Neural crest cell (in vitro differentiated cells): ENCODE data around the gene PCNX3. TPM values are rescaled to one million over a fixed set of nuclear protein-coding genes. Genes with fewer than 3 reads are reported as not detected.

ENCODE experiments used
- DNase-seq: peaks from one replicate; pipeline ENCODE4 v3.0.0; 2021; ENCODE audit warnings: low read depth, mixed read lengths, low spot score
- H3K27ac Mint-ChIP-seq: one replicate; pipeline ENCODE4 v1.8.0; 2021; ENCODE audit warnings: mild to moderate bottlenecking, mixed read lengths; ENCODE audit not compliant: unreplicated experiment
- H3K27me3 Mint-ChIP-seq: 2 replicates; pipeline ENCODE4 v1.8.0; 2021; ENCODE audit warnings: low read depth, mild to moderate bottlenecking, mixed read lengths
- H3K36me3 Mint-ChIP-seq: 2 replicates; pipeline ENCODE4 v1.8.0; 2021; ENCODE audit warnings: low read depth, mild to moderate bottlenecking, mixed read lengths
- H3K4me1 Mint-ChIP-seq: 2 replicates; pipeline ENCODE4 v1.8.0; 2021; ENCODE audit warnings: mixed read lengths
- H3K4me3 Mint-ChIP-seq: one replicate; pipeline ENCODE4 v1.8.0; 2021; ENCODE audit warnings: mild to moderate bottlenecking, mixed read lengths
- H3K9me3 Mint-ChIP-seq: 2 replicates; pipeline ENCODE4 v1.8.0; 2021; ENCODE audit warnings: mixed read lengths
- total RNA-seq: library from RNA; stranded (reverse); gene quantifications from 2 replicates; pipeline ENCODE4 v1.2.1, GENCODE V29; 2021
- TF ChIP-seq, protein P1 (sequence below): fragments of 200-600 bp; sonication (generic); conservative IDR thresholded peaks from 2 replicates; pipeline ENCODE4 v1.5.0; 2021; ENCODE audit warnings: antibody characterized with exemption, mild to moderate bottlenecking

Gene PCNX3
- total RNA-seq, 1 donor from 2014 or later = 58.2 TPM

DNA sequence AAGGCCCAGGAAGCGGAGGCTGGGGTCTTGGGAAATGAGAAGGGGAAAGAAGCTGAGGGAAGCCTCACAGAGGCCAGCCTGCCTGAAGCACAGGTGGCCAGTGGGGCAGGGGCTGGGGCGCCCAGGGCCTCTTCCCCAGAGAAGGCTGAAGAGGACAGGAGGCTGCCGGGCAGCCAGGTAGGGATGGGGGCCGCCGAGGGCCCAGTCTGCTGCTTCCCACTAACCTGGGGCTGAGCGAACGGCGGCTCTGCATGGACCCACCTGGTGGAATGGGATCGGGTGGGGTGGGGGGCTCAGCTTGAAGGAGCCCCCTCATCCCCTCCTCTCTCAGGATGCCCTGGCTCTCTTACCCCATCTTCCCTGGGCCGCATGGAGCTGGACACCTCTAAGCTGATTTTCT, 32.0 kb upstream of the PCNX3 start:
- Mint-ChIP-seq H3K27me3 (peaks cover under 1% of the 10 kb centered on the region), H3K4me1 (peaks cover 28% of the 10 kb centered on the region), H3K9me3 (no peaks in the 10 kb centered on the region), H3K36me3 (no peaks in the 10 kb centered on the region), H3K27ac (no peak overlapping the region), H3K4me3 (peak overlapping the region; percentile 16)
- DNase-seq = no peak
- TF ChIP-seq, protein P1, sequence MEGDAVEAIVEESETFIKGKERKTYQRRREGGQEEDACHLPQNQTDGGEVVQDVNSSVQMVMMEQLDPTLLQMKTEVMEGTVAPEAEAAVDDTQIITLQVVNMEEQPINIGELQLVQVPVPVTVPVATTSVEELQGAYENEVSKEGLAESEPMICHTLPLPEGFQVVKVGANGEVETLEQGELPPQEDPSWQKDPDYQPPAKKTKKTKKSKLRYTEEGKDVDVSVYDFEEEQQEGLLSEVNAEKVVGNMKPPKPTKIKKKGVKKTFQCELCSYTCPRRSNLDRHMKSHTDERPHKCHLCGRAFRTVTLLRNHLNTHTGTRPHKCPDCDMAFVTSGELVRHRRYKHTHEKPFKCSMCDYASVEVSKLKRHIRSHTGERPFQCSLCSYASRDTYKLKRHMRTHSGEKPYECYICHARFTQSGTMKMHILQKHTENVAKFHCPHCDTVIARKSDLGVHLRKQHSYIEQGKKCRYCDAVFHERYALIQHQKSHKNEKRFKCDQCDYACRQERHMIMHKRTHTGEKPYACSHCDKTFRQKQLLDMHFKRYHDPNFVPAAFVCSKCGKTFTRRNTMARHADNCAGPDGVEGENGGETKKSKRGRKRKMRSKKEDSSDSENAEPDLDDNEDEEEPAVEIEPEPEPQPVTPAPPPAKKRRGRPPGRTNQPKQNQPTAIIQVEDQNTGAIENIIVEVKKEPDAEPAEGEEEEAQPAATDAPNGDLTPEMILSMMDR = no peak

DNA sequence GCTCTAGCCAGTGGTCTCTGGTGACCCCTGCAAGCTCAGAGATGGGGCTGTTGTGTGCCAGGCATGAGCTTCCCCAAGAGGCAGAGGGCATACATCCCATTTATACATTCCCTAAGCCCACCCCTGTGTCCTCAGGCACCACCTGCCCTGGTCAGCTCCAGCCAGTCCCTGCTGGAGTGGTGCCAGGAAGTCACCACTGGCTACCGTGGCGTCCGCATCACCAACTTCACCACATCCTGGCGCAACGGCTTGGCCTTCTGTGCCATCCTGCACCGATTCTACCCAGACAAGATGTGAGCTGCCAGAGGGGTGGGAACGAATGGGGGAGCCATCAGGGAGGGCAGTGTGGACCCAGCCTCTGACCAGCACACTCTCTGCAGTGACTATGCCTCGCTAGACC, 31.5 kb upstream of the PCNX3 start:
- Mint-ChIP-seq H3K27ac (no peak overlapping the region), H3K9me3 (no peaks in the 10 kb centered on the region), H3K4me3 (peak overlapping the region; percentile 15), H3K36me3 (no peaks in the 10 kb centered on the region), H3K27me3 (no peaks in the 10 kb centered on the region), H3K4me1 (peaks cover 27% of the 10 kb centered on the region)
- no peak for DNase-seq
- TF ChIP-seq, protein P1 = no peak

DNA sequence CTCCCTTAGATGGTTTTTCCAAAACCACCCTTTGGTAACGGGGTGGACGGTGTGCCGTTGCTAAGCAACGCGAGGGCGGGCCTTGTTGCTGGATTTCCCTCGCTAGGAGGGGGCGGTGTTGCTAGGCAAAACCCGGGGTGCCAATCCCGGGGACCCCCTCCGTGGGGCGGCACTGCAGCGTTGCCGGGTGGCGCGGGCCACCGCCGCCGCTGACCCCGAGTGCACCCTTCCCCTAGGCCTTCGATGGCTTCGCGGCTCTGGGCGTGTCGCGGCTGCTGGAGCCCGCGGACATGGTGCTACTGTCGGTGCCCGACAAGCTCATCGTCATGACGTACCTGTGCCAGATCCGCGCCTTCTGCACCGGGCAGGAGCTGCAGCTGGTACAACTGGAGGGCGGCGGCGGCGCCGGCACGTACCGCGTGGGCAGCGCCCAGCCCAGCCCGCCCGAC, 30.8 kb upstream of the PCNX3 start:
- H3K9me3 Mint-ChIP-seq = no peaks in the 10 kb centered on the region
- TF ChIP-seq, protein P1 = no peak
- no peak overlapping the region for H3K27ac Mint-ChIP-seq
- DNase-seq = no peak
- no peaks in the 10 kb centered on the region for H3K36me3 Mint-ChIP-seq
- H3K4me1 Mint-ChIP-seq = peaks cover 31% of the 10 kb centered on the region
- H3K4me3 Mint-ChIP-seq = peak overlapping the region; percentile 51
- no peaks in the 10 kb centered on the region for H3K27me3 Mint-ChIP-seq

DNA sequence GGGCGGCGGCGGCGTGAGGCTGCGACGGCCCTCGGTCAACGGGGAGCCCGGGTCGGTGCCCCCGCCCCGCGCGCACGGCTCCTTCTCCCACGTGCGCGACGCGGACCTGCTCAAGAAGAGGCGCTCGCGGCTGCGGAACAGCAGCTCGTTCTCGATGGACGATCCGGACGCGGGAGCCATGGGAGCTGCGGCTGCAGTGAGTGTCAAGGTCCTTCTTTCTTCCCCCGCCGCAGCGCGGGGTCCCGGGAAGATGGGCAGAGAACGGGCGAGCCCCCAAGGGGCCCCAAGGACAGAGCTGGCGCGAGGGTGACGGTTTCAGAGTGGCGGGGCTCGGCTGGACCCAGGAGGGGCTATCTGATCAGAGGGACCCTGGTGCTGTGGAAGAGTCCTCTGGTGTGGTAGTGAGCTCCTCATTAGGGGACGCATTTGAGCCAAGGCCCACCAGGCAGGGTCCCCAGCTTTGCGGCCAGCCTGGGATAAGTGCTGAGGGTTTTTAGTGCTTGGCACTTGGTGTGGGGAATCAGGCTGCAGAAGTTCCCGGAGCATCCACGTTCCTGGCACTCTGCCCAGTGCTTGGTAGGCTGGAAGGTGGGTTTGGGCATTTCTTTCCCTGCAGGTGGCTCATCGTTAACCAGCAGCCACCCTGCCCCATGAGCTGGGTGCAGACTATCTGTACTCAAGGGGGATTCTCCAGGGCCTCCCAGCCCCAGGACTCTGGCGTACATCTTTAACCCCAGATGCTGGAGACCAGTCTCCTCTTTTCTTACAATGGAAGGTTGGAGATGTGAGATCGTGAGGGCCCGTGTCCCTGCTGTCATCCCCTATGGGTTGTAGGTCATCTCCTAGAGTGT, 30.0 kb upstream of the PCNX3 start:
- TF ChIP-seq, protein P1 = no peak
- Mint-ChIP-seq H3K36me3 (no peaks in the 10 kb centered on the region), H3K9me3 (no peaks in the 10 kb centered on the region), H3K4me3 (no peak overlapping the region), H3K27ac (no peak overlapping the region), H3K4me1 (peaks cover 37% of the 10 kb centered on the region), H3K27me3 (peaks cover 3% of the 10 kb centered on the region)
- DNase-seq = no peak

DNA sequence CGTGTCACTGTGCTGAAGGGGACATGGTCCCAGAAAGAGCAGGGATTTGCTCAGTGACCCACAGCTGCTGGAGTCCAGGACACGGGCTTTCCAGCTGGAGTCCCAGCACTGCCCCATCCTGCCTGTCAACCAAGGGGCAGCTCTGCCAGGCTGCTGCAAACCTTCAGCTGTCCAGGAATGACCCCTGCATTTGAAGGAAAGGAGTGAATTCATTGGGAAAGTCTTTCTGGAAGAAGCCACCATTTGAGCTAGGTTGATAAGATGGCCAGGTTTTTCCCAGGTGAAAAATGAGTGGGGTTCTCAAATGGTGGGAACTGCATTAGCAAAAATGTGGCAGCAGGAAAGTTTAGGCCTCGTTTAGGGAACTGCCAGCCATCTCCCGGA, 29.3 kb upstream of the PCNX3 start:
- DNase-seq = no peak
- Mint-ChIP-seq H3K4me1 (peaks cover 39% of the 10 kb centered on the region), H3K27me3 (peaks cover 7% of the 10 kb centered on the region), H3K27ac (no peak overlapping the region), H3K9me3 (no peaks in the 10 kb centered on the region), H3K4me3 (peak overlapping the region; percentile 41), H3K36me3 (no peaks in the 10 kb centered on the region)
- TF ChIP-seq, protein P1 = no peak
